NCI-H345 treated with DMSO at 0.1 percent for 48 hours (cell line): ENCODE data around the gene DHRS3.

Experiments
- DNase-seq: peaks from one replicate; lab custom pipeline; 2025; ENCODE audit not compliant: unreplicated experiment; lab: John Stamatoyannopoulos, UW

DHRS3 gene

DNA sequence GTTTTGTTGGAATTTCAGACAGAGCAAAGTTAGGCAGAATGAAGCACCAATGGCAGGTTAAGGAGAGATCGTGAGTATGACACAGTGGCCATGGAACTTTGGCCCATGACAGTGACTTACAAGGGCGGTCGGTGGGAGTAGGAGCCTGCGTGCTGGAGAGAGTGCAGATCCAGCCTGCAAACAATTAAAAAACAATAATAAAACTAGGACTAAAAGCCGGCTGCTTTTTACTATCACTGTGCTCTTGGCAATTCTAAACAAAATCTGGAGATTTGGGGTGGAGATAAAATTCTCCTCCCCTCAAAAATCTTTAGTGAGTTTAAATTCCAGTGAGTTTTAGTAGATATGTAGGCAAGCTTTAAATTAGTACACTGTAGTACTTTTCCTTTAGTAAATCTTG lies 96.9 kb downstream of the DHRS3 start:
- no peak for DNase-seq

DNA sequence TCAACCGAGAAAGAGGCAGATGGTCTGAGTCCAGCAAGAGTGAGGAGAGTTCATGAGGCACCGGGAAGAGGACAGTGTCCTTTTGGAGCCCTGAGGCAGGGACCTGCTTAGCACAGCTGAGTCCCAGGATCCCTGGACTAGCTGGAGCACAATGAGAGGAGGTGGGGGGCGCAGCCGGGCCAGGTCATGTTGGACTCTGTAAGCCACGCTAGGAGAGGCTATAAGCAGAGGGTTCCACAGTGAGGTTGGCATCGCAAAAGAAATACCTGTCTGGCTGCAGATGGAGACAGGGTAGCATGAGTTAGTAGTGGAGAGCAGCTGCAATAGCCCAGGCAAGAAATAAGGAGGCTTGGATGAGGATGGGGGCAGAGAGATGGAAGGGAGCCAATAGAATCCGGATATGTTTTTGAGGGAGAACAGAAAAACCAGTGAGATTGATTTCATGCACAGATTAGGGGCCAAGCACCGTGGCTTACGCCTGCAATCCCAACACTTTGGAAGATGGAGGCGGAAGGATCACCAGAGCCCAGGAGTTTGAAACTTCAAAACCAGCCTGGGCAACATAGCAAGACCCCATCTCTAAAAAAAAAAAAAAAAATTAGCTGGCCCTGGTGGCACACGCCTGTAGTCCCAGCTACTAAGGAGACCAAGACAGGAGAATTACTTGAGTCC lies 98.2 kb downstream of the DHRS3 start:
- DNase-seq, result no peak

DNA sequence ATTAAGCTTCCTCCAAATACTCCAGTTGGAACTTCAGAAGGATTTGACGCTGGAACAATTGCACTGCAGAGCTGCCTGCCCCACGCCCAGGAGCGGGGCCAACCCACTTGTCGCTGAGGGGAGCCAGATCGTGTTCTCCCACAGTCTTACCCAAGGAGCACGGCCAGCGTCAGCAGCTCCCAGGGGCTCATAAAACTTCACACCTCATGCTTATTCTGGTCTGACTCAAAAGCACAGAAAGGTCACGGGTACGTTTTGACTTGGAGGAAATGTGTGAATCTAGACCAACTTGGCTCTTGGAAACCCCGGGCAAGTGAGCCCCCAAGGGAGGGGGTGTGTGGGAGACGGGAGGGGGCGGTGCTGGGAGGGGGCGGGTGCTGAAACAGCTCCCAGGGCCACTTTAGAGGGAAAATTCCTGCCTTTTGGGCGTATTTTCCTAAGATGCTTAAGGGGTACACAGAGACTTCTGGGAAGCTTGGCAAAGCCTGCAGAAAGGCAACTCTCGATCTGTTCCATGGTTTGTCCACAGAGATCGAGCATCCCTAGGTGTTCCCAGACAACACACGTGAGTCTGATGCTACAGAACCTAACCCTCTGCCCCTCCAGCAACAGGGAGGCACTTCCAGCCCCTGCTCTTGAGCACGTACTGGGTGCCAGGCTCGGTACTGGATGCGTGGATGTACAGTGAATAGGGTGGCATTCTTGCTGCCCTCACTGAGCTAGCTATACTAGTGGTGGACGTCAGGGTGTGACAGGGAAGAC lies 98.9 kb downstream of the DHRS3 start:
- DNase-seq, result no peak
